NCI-H2107 (cell line): Measurements from ENCODE around the gene CDC73.
A peak's percentile ranks its signal among the peaks of the same experiment; 100 is the strongest.

ENCODE experiments used
- DNase-seq: peaks from one replicate; lab custom pipeline; 2025; lab: John Stamatoyannopoulos, UW

CDC73 gene

GRCh38 chr1:193121616-193122593, at the start of gene CDC73:
Gene CDC73 (plus strand): TSS chr1:193122031. CDS start chr1:193122201, 170 bp downstream.
- peak; percentile 95 for DNase-seq

- no peak for DNase-seq
These were observed 43.8 kb upstream of the CDC73 start for GRCh38 chr1:193077991-193078390.

GRCh38 chr1:193079187-193079586, 42.6 kb upstream of the CDC73 start:
- DNase-seq: no peak

- no peak for DNase-seq
These were observed 38.3 kb upstream of the CDC73 start for GRCh38 chr1:193083365-193084088.

GRCh38 chr1:193085263-193085662, 36.6 kb upstream of the CDC73 start:
- DNase-seq: no peak

DNA sequence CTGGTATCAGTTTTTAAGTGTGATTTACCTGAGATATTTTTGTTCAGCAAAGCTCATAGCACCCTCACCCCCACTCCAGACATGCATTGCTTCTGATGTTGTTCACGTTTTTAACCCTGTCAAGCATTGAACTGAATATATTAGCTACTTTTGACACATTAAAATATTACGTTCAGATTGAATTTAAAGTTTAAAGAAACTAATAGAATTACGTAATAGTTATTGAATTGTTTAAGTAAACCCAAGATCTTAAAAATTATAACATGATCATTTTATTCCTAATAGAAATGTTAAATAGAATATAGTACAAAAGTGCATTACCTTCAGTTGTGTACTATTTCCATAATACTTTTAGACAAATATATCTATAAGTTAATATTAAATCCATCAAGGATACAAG, 35.5 kb upstream of the CDC73 start:
- DNase-seq: no peak

DNA sequence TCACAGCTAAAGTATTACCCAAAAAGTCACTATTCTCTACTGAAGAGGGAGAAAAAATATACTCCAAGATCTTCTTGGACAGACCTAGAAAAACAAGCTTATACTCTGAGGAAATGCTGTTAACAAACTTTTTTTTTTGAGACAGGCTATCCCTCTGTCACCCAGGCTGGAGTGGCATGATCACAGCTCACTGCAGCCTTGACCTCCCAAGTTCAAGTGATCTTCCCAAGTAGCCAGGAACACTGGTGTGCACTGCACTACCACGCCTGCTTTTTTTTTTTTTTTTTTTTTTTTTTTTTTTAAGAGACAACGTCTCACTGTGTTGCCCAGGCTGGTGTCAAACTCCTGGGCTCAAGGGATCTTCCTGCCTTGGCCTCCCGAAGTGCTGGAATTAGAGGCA, 33.9 kb upstream of the CDC73 start:
- no peak for DNase-seq

- no peak for DNase-seq
These were observed 31.0 kb upstream of the CDC73 start for GRCh38 chr1:193090865-193091264.

GRCh38 chr1:193094112-193094511, 27.7 kb upstream of the CDC73 start:
- DNase-seq: no peak

DNA sequence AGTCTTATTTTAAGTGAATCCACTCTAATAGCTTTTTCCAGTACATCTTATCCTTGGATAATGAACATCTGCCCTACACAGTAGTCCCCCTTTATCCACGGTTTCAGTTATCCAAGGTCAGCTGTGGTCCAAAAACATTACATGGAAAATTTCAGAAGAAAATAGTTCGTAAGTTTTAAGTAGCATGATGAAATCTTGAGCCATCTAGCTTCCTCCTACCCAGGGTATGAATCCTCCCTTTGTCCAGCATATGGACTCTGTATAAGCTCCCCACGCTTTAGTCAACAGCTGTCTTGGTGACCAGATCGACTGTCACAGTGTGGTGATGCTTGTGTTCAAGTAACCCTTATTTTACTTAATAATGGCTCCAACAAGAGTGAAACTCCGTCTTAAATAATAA, 19.2 kb upstream of the CDC73 start:
- DNase-seq: no peak

- no peak for DNase-seq
These were observed 17.9 kb upstream of the CDC73 start for GRCh38 chr1:193103759-193104501.

DNA sequence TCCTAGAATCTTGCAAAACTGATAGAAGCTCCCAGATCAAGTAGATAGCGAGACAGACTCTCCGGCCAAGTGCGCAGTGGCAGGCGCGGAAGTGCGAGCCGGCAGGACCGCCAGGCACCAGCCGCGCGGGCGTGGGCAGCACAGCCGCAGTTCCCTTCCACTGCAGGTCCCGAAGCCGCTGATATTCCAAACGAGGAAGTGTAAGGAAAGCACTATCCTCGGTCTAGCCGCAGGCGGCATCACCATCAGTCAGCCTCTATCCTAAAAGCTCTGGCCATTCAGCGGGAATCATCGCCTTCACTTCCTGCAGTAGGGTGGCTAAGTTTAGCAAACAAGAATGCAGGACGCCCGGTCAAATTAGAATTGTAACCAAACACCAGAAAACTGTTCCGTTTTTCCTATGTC, 17.3 kb upstream of the CDC73 start:
- DNase-seq: no peak

DNA sequence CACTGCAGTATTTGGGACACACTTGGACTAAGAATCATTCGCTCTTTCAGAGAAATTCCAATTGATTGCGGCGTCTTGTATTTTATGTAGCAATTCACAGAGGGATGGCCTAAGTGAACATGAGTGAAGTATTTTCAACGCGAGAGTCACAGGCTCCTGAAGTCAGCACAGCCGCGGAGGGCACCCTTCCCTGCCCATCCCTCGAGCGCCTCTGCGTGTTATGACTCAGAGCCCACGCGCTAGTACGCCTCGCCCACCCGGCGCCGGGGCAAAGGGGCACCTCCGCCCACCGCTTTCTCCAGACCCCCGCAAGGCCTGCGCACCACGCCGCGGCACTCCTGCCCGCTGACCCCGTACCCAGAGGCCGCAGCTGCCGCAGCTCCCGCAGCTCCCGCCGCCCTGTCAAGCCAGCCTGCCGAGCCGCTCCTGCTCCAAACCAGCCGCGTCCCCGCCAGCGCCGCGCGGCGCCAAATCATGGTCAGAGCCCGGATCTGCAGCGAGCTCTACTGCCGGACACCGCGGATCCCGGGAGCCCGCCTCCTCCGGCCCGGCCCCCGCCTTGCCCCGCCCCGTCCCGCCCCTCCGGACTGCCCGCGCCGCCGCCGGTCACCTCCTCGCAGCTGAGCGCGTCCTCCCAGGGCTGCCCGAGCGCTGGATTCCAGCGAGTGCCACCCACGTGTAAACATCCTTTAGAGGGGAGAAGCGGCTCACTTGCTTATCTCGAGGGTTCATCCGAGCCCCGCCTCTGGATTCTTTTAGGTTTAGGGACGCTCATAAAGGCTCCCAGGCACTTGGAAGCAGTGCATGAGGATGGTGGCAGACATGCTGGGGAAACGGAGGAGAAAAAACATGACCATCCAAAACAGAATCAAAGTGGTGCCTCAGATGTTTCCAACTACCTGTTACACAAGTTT, 16.7 kb upstream of the CDC73 start, which contains the start of gene GLRX2:
Gene GLRX2 (minus strand): TSS at position 508 of the 914 bp plus-strand sequence. CDS start 32 bp downstream, at position 476.
- DNase-seq: peak; percentile 44

DNA sequence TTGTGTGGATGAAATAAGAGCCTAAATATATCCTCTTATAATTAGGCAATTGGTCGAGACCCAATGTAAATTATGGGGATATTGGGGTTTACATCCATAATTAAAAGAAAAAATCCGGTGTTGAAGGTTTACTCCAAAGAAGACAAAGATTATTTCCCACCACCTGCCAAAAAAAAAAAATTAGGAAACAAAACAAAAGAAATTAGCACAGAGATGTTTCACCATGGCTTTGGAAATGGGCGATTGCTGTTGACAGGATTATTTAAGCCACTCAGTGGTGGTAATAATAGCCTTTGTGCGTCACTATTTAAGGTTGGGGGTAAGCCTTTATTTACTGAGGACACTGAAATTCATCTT, 16.0 kb upstream of the CDC73 start:
- no peak for DNase-seq

DNA sequence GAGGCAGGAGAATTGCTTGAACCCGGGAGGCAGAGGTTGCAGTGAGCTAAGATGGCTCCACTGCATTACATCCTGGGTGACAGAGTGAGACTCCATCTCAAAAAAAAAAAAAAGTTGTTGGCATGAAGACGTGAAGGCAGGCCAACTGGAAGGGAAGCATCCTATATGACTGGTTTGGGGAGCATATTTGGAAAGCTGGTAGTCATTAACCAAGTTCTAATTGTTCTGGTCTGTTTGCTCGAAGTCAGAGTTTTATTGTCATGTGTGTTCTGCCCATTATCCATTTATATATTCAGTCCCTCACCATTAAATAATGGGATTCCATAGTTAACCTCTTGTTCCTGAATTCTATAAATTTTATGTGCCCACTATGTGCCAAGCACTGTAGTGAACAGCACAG, 13.4 kb upstream of the CDC73 start:
- no peak for DNase-seq

DNA sequence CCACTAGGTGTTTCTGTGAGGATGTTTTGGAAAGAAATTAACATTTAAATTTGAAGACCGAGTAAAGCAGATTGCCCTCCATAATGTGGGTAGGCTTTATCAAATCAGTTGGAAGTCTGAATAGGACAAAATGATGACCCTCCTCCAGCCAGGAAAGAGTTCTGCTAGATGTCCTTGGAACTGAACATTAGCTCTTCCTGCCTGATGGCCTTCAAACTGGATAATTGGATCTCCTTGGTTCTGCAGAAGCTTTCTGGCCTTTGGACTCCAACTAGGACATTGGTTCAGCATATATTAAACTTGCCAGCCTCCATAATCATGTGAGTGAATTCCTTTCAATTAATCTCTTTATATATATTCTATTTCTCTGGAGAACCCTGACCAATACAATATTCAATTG, 12.2 kb upstream of the CDC73 start:
- no peak for DNase-seq

DNA sequence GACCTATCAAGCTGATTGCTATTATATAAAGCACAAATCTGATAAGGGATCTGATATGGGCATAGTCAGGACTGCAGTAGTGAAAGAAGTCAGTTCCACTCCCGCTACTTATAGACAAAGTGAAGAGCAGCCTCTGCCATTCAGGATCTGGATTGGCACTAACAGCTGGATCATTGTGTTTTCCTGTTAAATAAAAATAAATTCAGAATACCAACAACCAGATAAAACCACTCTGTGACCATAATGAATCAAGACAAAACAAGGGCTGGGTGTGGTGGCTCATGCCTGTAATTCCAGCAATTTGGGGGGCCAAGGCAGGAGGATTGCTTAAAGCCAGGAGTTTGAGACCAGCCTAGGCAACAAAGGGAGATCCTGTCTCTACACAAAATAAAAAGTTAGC, 11.6 kb upstream of the CDC73 start:
- no peak for DNase-seq

DNA sequence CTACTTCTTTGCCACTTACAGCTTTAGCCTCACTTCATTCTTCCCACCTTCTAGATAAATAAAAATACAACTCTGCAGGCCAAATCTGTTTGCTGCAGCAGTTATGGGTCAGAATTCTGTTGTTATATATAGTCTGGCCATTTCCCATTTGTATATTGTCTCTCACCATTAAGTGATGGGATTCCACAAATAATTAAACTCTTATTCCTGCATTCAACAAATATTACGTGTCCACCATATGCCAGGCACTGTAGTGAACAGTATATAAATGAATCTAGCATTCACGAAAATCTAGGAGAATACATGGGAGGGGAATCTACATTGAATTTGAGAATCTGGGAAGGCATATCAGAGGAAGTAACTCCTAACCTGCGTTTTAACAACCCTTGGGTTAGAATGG, 11.0 kb upstream of the CDC73 start:
- no peak for DNase-seq

DNA sequence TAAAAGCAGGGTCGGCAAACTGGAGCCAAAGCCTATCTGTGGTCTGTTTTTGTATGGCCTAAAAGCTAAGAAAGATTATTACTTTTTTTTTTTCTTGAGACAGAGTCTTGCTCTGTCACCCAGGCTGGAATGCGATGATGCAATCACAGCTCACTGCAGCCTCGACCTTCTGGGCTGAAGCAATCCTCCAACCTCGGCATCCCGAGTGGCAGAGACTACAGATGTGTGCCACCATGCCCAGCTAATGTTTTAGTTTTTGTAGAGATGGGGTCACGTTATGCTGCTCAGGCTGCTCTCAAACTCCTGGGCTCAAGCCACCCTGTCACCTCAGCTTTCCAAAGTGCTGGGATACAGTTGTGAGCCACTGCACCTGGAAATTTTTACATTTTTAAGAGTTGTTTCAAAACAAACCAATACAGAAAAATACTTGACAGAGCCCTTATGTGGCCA, 10.2 kb upstream of the CDC73 start:
- no peak for DNase-seq

DNA sequence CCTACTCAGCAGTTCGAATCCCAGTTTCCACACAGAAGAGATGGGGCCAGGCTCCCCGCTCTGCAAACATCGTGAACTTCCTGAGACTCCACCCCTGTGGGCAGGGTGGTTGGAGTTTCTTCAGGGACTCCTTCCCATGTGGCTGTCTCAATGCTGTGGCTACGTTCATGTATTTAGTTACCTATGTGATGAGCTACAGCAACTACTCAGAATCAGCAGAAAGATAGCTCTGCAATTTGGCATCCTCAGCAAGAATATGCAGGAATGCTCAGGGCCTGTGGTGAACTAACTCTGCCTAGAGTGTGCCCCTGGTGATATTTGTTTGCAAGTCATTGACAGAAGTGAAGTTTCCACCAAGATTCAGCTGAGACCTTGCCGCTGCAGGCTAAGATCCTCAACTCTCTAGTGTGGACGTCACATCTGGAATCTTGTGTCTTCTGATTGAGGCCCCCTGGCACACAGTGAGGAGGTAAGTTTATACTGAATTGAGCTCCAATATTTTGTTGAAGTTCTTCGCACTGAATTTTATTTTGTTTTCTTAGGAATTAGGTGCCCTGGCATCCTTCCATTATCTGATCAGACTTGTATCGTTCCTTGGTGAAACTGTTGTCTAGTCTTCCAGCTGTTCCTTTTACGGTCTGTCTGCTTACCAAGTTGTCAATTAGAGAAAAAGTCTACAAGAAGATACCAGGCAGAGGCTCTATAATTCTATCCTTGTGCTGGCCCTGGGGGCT, 8.4 kb upstream of the CDC73 start:
- DNase-seq: no peak

- no peak for DNase-seq
These were observed 7.9 kb upstream of the CDC73 start for GRCh38 chr1:193113992-193114332.
